Measurements from ENCODE around the gene TTN. TPM values are rescaled to one million over a fixed set of nuclear protein-coding genes. Genes with fewer than 3 reads are reported as not detected.
"Not testable (repeated sequence)": the region's sequence is repeated elsewhere in the genome, so short reads cannot be mapped to it uniquely, and the experiment has no call there.

The TTN gene
- total RNA-seq, 1 donor from 2014 or later = 4,176 TPM

DNA sequence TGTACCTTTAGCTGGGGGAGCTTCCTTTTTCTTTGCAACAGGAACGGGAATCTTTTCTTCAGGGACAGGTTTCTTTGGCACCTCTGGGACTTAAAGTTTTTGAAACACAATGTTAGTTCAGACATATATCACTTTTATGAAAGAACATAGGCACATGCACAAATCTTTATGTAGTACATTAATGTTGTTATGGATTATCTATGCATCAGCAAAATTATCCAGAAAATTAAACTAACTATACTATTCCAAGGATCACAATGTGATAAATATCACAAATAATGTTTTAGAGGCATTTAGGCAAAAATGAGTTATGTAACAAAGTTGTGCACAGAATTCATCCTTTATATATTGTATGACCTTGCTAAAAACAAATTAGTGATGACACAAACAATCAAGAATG, 117.4 kb downstream of the TTN start:
- intact Hi-C loops (cut with DNase I) = no loop called here
- DNase-seq (ENCODE audit: low spot score) = no peak

DNA sequence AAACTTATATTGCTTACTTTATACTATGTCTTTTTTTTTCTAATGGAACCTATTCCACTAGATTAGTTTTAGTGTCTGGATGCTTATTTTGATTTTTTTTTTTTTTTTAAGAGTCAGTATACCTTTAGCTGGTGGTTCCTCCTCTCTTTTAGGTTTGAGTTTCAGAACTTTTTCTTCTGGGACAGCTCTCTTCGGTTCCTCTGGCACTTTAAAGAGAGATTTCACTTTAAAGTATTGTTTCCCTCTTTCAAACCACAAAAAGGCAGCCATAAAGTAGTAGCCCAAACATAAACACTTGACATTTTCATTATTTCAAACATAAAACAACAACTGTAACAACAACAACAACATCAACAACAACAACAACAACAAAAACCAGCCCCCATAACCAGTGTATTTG, 123.3 kb downstream of the TTN start:
- intact Hi-C loops (cut with DNase I) = no loop called here
- DNase-seq (ENCODE audit: low spot score) = no peak

DNA sequence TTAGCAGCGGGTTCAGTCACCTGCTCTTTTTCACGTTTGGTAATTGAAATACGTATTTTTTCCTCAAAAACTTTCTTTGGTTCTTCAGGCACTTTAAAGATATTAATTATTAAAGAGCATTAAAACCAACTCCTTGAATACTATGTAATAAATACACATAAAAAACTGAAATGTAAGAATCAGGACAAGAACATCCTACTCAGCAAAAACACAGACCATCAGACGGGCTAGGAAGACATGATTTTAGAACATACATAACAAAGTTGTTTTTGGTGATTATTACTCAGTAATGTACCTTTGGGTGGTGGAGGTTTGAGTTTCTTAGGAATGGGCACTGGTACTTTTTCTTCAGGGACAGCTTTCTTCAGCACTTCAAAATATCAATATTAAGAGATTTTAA, 126.1 kb downstream of the TTN start:
- DNase-seq (ENCODE audit: low spot score) = no peak
- intact Hi-C loops (cut with DNase I) = no loop called here

DNA sequence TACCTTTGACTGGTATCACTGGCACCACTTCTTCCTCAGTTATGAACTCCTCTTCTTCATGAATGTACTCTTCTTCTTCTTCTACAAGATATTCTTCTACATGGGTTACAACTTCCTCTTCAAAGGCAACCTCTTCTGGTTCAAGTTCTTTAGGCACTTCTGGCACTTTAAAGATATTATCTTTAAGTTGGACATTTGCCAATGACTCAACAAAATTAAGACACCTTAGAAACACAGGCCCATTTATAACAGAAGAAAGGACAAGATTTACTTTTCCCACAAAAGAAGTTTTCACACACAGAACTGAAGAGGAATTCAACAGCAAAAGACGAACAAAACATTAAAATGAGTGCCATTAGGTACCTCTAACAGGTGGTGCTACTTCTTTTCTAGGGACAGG, 127.3 kb downstream of the TTN start:
- intact Hi-C loops (cut with DNase I) = no loop called here
- DNase-seq (ENCODE audit: low spot score) = no peak

DNA sequence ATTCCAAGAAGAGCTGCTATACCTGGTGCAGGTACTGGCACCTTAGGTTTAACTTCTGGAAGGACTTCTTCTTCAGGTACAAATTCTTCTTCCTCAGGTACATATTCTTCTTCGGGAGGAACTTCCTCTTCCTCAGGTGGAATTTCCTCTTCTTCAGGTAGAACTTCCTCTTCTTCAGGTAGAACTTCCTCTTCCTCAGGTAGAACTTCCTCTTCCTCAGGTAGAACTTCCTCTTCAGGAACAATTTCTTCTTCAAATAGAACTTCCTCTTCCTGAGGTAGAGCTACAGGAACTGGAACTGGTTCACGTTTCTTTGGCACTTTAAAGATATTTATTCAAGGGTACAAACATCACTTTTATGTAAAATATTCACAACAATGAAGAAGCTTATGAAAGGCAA, 129.6 kb downstream of the TTN start:
- intact Hi-C loops (cut with DNase I) = no loop called here
- DNase-seq (ENCODE audit: low spot score) = no peak

DNA sequence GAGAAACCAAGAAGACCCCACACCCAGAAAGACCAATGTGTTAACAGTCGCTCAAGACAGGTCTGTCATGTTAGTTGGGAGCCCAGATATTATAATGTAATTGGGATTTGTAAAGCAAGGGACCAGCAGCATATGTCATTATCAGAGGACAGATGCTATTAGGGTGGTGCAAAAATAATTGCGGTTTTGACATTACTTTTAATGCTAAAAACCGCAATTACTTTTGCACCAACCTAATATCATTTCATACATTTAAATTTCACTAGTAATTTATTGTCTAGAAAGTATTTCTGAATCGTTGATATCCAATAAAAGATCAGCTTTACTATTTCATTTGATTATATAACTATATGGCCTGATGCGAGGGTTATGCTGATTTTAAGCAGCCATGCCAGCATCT, 131.2 kb downstream of the TTN start:
- no peak for DNase-seq (ENCODE audit: low spot score)
- intact Hi-C loops (cut with DNase I) = no loop called here

DNA sequence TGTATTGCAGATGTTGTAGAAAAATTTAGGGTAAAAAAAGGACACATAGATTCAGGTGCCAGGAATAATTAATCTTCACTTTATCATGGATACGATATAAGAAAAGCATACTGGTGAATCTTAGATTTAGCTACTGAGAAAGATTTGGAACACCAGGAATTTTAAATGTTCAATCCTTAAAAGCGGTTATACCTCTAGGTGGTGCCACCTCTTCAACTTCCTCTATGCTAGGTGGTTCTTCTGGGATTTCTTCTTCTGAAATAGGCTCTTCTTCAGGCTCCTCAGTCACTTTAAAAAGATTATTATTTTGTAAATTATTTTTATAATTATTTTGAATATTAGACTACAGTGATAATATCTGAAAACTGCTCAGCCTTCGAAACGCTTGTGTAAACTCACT, 133.1 kb downstream of the TTN start:
- DNase-seq (ENCODE audit: low spot score) = no peak

DNA sequence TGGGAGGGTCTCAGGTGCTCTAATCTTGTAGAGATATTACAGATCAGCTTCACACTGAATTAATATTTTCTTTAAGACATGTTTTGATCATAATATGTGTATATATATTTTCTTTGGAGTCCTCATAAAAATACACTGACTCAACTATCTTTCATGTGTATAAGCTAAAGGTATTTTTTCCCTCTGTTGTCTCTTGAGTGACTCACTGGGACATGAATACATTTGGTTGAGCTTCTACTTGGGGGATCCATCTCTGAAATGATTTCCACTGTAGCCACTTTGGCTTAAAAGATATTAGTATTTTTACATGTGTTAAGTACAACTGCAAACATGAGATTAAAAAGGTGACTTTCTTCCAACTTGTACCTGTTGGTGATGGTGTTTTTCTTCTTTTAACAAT, 140.8 kb downstream of the TTN start:
- no peak for DNase-seq (ENCODE audit: low spot score)
- intact Hi-C loops (cut with DNase I) = no loop called here

More for the DNA sequence above, 133.1 kb downstream of the TTN start:
- intact Hi-C loops (cut with DNase I) = no loop called here

DNA sequence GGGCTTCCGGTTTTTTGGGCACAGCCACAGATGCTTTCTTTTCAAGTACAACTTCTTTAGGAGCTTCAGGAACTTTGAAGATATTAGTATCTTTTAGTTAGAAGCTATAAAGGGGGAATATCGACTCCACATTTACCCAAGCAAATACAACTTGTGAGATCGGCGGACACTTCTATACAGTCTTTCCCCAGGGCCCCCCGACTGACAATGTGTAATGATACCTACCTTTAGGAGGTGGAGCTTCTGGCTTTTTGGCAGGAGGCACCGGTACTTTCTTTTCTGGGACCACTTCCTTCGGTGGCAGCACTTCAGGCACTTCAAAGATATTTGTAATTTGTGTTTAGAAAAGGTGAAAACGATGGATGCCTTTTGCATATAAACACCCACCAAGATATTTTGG, 148.7 kb downstream of the TTN start:
- not testable (repeated sequence) for DNase-seq (ENCODE audit: low spot score)

DNA sequence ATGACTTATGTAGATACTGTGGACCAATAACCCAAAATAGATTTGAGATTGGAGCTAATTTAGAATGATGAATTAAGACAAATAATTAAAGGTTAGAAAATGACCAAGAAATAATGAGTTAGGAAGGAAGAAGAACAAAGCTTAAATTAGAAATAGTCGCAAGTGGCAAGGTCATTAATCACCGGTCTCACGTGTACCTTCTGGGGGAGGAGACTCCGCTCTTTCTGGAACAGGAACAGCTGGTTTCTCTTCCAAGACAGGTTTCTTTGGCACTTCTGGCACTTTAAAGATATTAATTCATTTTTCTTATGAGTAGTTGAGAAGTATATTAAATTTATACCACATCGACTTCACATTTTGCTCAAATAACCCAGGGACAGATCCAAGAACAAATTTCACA, 156.7 kb downstream of the TTN start:
- intact Hi-C loops (cut with DNase I) = no loop called here
- no peak for DNase-seq (ENCODE audit: low spot score)

More for the DNA sequence above, 148.7 kb downstream of the TTN start:
- intact Hi-C loops (cut with DNase I) = not testable (repeated sequence)

DNA sequence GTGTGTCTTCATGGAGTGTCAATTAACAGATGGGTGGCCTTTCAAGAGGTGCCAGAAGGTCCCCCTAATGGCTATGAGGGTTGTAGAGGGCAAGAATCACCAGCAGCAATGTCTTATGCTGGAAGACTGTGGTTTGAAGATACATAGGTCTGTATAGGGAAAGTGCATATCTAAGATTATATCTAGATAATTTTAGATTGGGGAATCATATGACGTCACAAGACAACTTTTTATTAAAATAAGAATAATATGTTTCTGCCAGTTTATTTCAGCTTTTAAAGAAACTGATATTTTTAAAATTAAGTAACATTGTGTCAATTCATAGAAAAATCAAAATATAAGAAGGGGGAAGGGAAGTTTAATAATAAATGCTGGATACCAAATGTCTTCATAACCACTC, 162.3 kb downstream of the TTN start:
- no peak for DNase-seq (ENCODE audit: low spot score)
- intact Hi-C loops (cut with DNase I) = no loop called here

DNA sequence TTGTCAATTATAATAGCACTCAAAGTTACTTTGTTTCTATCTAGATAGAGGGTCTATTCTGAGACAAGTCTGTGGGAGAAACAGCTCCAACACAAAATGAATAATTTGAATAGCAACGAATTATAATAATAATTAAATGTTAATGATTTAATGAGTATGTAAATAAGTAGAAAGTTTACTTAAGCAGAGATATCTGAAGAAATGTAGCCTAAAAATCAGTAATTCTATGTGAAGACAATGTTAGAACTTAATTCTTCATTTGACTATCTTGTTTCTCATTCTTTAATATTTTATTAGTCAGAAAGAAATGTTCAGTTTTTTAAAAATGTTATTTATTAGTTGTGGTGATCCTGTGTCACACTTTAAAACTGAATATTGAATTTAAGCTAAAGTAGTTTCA, 165.7 kb downstream of the TTN start:
- no peak for DNase-seq (ENCODE audit: low spot score)

DNA sequence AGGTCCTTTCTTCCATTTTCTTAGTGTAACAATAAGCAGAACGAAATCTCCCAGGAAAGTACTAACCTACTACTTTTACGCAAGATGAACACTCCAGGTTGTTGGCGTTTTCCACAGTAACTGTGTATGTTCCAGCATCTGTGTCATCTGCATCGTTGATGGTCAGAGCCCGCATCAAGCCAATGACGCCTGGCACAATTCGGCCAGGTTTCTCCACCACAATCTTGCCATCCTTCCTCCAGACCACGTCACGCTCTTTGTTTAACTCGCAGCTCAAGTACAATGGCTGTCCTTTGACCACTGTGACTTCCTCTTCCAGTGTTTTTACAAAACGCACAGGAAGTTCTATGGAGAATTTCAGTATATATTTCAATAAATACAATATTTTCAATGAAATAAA, 171.3 kb downstream of the TTN start:
- intact Hi-C loops (cut with DNase I) = no loop called here
- no peak for DNase-seq (ENCODE audit: low spot score)

More for the DNA sequence above, 165.7 kb downstream of the TTN start:
- intact Hi-C loops (cut with DNase I) = no loop called here

DNA sequence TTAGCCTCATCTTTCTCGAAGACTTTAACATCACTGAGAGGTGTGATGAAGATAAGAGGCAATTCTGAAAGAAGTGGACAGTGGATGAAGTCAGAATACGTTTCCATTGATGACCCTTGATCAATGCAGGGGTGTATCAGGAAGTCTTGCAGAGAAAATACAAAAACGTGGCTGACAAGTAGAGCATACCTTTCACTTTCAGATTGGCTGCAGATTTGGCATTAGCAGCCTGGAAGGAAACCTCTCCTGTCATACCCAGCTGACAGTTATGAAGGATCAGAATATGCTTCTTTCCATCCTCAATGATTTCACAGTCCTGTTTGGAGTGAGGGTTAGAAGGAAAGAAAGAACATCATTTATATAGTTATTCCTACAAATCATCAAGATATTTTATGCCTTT, 174.5 kb downstream of the TTN start:
- DNase-seq (ENCODE audit: low spot score) = no peak
- intact Hi-C loops (cut with DNase I) = no loop called here

DNA sequence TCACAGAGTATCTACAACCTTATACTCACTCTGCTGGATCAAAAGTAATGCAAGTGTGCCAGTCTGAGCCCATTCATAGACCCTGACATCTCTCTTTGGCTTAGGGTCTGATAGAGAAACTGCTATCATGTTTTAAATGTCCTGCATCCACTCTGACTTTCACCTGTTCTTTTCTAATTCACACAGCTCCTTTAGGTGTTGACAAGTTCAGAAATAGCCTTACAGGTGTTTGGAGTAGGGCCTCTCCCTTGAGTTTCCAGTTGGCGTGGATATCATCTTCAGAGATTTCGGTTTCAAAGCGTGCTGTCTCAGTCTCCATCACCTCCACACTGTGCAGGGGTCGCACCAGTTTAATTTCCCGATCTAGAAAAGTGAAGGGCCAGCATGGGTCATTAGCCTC, 176.6 kb downstream of the TTN start:
- no peak for DNase-seq (ENCODE audit: low spot score)
- intact Hi-C loops (cut with DNase I) = no loop called here

DNA sequence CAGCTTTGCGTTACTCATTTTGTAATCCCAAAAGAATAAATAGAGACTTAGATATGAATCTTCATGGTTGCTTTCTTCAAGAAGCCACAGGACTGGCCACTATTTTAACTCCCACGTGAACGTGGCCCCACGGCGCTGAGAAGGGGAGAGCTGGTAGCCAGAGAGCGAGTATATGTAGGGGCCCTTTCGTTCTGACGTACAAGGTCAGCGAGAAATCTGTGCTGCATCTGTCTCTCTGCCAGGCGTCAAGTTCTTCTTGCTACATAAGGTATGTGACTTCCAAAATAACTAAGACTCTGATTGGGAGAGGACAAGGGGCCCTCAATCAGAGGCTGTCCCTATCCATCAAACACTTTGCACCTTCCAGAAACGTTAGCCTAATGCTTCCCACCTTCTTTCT, 177.8 kb downstream of the TTN start:
- intact Hi-C loops (cut with DNase I) = no loop called here

DNA sequence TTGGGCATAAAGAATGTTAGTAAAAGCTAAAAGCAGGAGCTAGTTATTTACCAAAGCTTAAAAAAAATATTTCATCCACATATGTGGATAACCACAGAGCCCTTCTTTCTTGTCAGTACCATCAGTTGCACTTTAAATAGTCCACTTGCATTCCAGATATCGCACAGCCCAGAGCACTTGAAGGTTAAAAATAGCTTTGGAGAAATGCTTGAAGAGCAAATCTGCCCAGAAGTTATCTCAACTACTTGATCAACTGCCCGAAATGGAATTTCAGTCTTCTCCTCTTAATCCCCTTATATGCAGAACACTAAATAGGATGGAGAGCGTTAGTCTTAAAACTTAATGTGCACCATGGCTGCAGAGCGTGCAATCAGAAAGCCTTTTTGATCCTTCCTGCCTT, 178.6 kb downstream of the TTN start:
- intact Hi-C loops (cut with DNase I) = no loop called here
- DNase-seq (ENCODE audit: low spot score) = no peak

More for the DNA sequence above, 177.8 kb downstream of the TTN start:
- no peak for DNase-seq (ENCODE audit: low spot score)

DNA sequence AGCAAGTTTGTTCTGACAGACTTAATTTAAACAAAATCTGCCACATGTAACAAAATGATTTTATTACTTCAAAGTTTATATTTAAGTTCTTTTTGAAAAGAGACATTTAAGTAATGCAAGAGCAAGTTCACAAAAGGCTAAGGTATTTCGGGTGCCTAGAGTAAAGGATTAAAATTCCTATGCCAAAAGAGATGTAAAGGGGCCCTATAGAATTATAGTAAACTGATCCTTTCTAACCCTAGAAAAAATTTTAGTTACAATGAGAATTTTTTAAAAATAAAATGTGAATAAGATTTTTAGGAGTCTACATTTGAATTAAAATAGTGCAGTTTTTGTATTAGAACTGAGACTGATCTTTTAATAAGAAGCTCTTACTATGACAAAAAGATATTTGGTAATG, 179.8 kb downstream of the TTN start:
- no peak for DNase-seq (ENCODE audit: low spot score)

DNA sequence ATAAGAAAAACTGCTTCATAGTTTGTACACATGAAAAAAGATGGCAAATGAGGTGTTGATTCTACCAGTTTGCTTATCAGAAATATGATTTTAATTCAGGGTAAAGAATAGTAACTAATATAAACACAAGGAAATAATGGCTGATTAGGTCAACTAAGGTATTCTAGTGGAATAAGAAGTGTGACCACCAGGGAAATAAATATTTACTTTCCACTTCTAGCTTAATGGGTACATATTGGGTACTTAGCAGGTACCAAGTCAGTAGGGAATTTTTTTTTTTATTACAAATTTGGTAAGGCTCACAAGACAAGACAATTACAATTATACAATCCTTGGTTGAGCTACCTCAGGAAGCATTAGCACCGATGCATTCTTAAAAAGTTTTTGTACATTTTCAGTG, 191.3 kb downstream of the TTN start:
- DNase-seq (ENCODE audit: low spot score) = no peak
- intact Hi-C loops (cut with DNase I) = no loop called here

More for the DNA sequence above, 179.8 kb downstream of the TTN start:
- intact Hi-C loops (cut with DNase I) = no loop called here

DNA sequence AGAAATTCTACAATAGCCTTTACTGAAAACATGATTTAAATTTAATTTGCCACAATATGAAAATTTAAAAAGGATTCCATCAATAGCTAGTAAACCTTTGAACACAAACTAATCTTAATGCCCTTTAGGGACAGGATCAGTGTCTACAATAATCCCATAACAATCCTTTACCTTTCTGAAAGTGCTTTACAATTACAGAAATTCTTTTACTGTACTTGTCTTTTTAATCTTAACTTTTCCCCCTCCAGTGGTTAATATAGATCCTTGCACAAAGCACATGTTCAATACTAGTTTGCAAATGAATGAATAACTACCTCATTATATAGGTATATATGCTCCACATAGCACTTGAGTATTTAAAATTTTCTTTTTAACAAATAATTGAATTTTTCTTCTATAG, 204.3 kb downstream of the TTN start:
- intact Hi-C loops (cut with DNase I) = no loop called here
- no peak for DNase-seq (ENCODE audit: low spot score)

DNA sequence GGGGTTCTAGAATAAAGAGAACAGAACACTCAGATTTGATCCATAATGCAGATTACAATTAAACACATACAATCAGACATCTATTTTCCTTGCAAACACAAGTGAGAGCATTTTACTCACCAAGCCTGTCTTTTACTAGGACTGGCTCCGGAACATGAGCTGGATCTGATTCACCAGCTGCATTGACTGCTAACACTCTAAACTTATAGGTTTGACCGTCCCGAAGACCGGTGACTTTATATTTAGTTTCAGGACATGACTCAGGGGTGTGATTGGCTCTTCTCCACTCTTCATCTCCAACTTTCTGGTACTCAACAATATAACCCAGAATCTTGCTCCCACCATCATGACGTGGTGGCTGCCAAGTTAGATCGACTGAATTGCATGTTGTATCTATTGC, 214.6 kb downstream of the TTN start:
- DNase-seq (ENCODE audit: low spot score) = no peak
- intact Hi-C loops (cut with DNase I) = no loop called here

DNA sequence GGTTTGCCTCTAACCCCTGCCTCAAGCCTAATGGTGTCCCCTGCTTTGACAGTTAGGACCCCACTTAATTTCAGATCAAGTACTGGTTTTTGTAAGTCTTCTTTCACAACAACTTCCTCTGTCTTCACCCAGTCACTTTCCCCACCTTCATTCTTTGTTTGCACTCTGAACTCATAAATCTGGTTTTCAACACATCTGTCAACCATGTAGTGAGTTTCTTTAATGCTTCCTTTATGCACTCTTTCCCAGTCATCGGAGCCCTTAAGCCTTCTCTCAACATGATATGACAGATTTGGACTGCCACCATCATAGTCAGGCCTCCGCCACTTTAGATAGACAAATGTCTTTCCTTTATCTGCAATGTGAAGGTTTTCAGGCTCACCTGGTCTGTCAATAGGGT, 217.9 kb downstream of the TTN start:
- DNase-seq (ENCODE audit: low spot score) = no peak
- intact Hi-C loops (cut with DNase I) = no loop called here

DNA sequence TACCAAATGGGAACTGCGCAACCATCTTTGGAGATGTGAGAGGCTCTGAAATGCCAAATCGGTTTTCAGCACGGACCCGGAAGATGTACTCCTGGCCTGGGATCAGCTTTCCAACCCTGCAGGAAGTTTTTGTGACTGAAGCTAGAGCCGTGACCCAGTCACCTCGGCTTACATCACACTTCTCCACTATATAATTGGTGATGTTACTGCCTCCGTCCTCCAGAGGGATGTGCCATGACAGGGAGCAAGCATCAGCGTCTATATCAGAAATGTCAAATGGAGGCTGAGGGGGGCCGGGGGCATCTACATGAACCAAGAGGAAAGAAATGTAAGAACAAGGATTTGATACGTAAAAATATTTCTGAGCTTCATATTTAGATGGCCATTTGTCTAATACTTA, 222.6 kb downstream of the TTN start:
- no peak for DNase-seq (ENCODE audit: low spot score)
- intact Hi-C loops (cut with DNase I) = no loop called here

Measured in cardiac septum (tissue), 1 donor.